Measurements from ENCODE around the gene ARHGAP44. TPM values are rescaled to one million over a fixed set of nuclear protein-coding genes. Genes with fewer than 3 reads are reported as not detected.

ARHGAP44 gene
- total and polyA plus RNA-seq, 2 of the 13 experiments (the other 11 are each of a cell fraction or from before 2014, with no cell fraction given), result 0.79 to 3.1 TPM

GRCh38 chr17:13003927-13004326 lies 214.6 kb downstream of the ARHGAP44 start:
- H3K4me3 ChIP-seq (replicated peaks in 1 of 3; ENCODE audit: insufficient read depth in 1 of 3, low read depth in 2 of 3, low read length in 3 of 3), result no peak overlapping the region
- ATAC-seq (no peak), DNase-seq (ENCODE audit: low spot score) (no peak), FAIRE-seq (no peak)
- TF ChIP-seq ZNF513 (CRISPR knock-in tag; conservative IDR thresholded peaks at IDR 0.05) (no peak), MEIS2 (CRISPR knock-in tag; IDR thresholded peaks at IDR 0.05) (no peak), ZNF782 (CRISPR knock-in tag; IDR thresholded peaks at IDR 0.05; ENCODE audit: borderline replicate concordance) (no peak), ZNF234 (CRISPR knock-in tag; conservative IDR thresholded peaks at IDR 0.05) (no peak), RCOR2 (CRISPR knock-in tag; IDR thresholded peaks at IDR 0.05) (no peak), RFXAP (CRISPR knock-in tag; IDR thresholded peaks at IDR 0.05; ENCODE audit: borderline replicate concordance) (no peak), HOXA3 (CRISPR knock-in tag; IDR thresholded peaks at IDR 0.05) (no peak), ZNF34 (CRISPR knock-in tag; IDR thresholded peaks at IDR 0.05; ENCODE audit: borderline replicate concordance) (no peak), ZNF614 (CRISPR knock-in tag; IDR thresholded peaks at IDR 0.05; ENCODE audit: borderline replicate concordance) (no peak)
- in situ Hi-C loops (cut with HindIII; ENCODE audit: extremely low pct_ligation_motif_present, low pct_unique_long_range_greater_than_20kb), result loop anchor here (5.0 kb wide), 1 partner anchor 77 kb away; no protein-coding TSS in a partner anchor
- H3K4me2 ChIP-seq (ENCODE audit: low read depth, low read length), result no peak overlapping the region
- H3K27me3 ChIP-seq (ENCODE audit: control insufficient read depth in 1 of 2, insufficient read depth in 2 of 2, low read length in 2 of 2), result no peaks in the 10 kb centered on the region
- 92% methylated on average over 6 of the region's 6 CpGs for WGBS (ENCODE audit: low lambda C conversion rate)
- BruUV-seq (replicated peaks), result no TSS peak
- H3K36me3 ChIP-seq (replicated peaks in 1 of 2; ENCODE audit: control insufficient read depth in 1 of 2, insufficient read depth in 2 of 2, low read length in 2 of 2), result peaks cover 40 to 70% of the 10 kb centered on the region in 2 experiments
- no peaks in the 10 kb centered on the region for H3K4me1 ChIP-seq (ENCODE audit: insufficient read depth, low read length)
- intact Hi-C loops (cut with micrococcal nuclease; ENCODE audit: unreplicated experiment), result loop anchor here (2.0 kb wide), 1 partner anchor 75 kb away; no protein-coding TSS in a partner anchor
- H4K20me1 ChIP-seq (ENCODE audit: insufficient read depth, low read length), result no peaks in the 10 kb centered on the region
- no peak overlapping the region for H2AFZ ChIP-seq (ENCODE audit: low read length)
- ChIA-PET CTCF (ENCODE audit: low intra/inter-chr PET ratio, low total read pairs) (interaction anchor here (0.6 kb wide), 1 partner anchor 739 kb away, joined by 3 read pairs; no protein-coding TSS in a partner anchor), POLR2A (interaction anchor here (1.2 kb wide), 1 partner anchor 14 kb away, joined by 5 read pairs; the partner anchor contains the start of gene ELAC2)
- H3K79me2 ChIP-seq (ENCODE audit: insufficient read depth, low read length), result no peaks in the 10 kb centered on the region
- no peak overlapping the region for H3K9ac ChIP-seq (ENCODE audit: insufficient read depth, low read depth, low read length)
- H3K27ac ChIP-seq (ENCODE audit: extremely low read length, insufficient read depth, low read length), result no peak overlapping the region
- H3K9me3 ChIP-seq (ENCODE audit: low read length), result no peaks in the 10 kb centered on the region

All from HepG2 (cell line).